ENCODE data around the gene COL23A1. TPM values are rescaled to one million over a fixed set of nuclear protein-coding genes. Genes with fewer than 3 reads are reported as not detected.

Gene COL23A1
- polyA plus RNA-seq, 3 donors, result 0.11 to 0.21 TPM; not detected in 1

DNA sequence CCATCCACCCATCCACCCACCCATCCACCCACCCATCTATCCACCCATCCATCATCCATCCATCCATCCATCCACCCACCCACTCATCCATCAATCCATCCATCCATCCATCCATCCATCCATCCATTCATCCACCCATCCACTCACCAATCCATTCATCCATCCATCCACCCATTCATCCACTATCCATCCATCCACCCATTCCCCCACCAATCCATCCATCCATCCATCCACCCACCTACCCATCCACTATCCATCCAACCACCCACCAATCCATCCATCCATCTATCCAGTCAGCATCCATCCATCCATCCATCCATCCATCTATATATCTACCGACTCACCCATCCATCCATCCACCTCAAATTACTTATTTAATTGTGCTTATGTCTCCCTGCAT, 320.7 kb downstream of the COL23A1 start:
- no peak overlapping the region for H3K4me3 ChIP-seq (replicated peaks in 1 of 3; ENCODE audit: low read depth in 2 of 3, low read length in 3 of 3)
- Mint-ChIP-seq H3K4me1 (no peaks in the 10 kb centered on the region), H3K27me3 (ENCODE audit: low read depth in 3 of 3) (peaks cover 0 to 3% (median 2%) of the 10 kb centered on the region in 3 donors), H3K4me3 (no peak overlapping the region), H3K9me3 (peaks cover 0 to 1% (median 0%) of the 10 kb centered on the region in 7 donors), H3K36me3 (no peaks in the 10 kb centered on the region), H3K27ac (no peak overlapping the region)
- H2AFZ ChIP-seq (ENCODE audit: insufficient read depth, low read depth, low read length, poor library complexity, severe bottlenecking), result no peak overlapping the region
- no peaks in the 10 kb centered on the region for H3K27me3 ChIP-seq (ENCODE audit: control insufficient read depth in 2 of 2, insufficient read depth in 2 of 2, low read length in 2 of 2)
- DNase-seq, result no peak
- TF ChIP-seq, protein P1, sequence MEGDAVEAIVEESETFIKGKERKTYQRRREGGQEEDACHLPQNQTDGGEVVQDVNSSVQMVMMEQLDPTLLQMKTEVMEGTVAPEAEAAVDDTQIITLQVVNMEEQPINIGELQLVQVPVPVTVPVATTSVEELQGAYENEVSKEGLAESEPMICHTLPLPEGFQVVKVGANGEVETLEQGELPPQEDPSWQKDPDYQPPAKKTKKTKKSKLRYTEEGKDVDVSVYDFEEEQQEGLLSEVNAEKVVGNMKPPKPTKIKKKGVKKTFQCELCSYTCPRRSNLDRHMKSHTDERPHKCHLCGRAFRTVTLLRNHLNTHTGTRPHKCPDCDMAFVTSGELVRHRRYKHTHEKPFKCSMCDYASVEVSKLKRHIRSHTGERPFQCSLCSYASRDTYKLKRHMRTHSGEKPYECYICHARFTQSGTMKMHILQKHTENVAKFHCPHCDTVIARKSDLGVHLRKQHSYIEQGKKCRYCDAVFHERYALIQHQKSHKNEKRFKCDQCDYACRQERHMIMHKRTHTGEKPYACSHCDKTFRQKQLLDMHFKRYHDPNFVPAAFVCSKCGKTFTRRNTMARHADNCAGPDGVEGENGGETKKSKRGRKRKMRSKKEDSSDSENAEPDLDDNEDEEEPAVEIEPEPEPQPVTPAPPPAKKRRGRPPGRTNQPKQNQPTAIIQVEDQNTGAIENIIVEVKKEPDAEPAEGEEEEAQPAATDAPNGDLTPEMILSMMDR (IDR thresholded peaks at IDR 0.05), result no peak
- no peak overlapping the region for H3K9ac ChIP-seq (ENCODE audit: insufficient read depth, low read length, poor library complexity, severe bottlenecking)
- intact Hi-C loops (cut with micrococcal nuclease), result no loop called here
- H3K4me2 ChIP-seq (replicated peaks; ENCODE audit: extremely low read depth, low read length, poor library complexity, severe bottlenecking), result no peak overlapping the region
- no peak overlapping the region for H3K27ac ChIP-seq (ENCODE audit: low read depth in 1 of 2, low read length in 2 of 2)
- H3K4me1 ChIP-seq (ENCODE audit: control insufficient read depth in 1 of 2, insufficient read depth in 2 of 2, low read length in 2 of 2), result no peaks in the 10 kb centered on the region
- no peaks in the 10 kb centered on the region for H3K36me3 ChIP-seq (replicated peaks in 1 of 2; ENCODE audit: control insufficient read depth in 1 of 2, insufficient read depth in 2 of 2, low read length in 2 of 2)
- H4K20me1 ChIP-seq (ENCODE audit: insufficient read depth, low read length), result no peaks in the 10 kb centered on the region
- 100% methylated on average over 1 of the region's 1 CpG for WGBS (ENCODE audit: insufficient coverage)
- H3K9me3 ChIP-seq (replicated peaks in 1 of 2; ENCODE audit: control insufficient read depth in 1 of 2, insufficient read depth in 1 of 2, low read length in 2 of 2), result no peaks in the 10 kb centered on the region
- H3K79me2 ChIP-seq (ENCODE audit: insufficient read depth, low read length), result no peaks in the 10 kb centered on the region

- Mint-ChIP-seq H3K4me1 (no peaks in the 10 kb centered on the region), H3K9me3 (peaks cover 0 to 3% (median 0%) of the 10 kb centered on the region in 7 donors), H3K27ac (no peak overlapping the region), H3K36me3 (no peaks in the 10 kb centered on the region), H3K27me3 (ENCODE audit: low read depth in 3 of 3) (peaks cover 0 to 3% (median 0%) of the 10 kb centered on the region in 3 donors), H3K4me3 (no peak overlapping the region)
- TF ChIP-seq, protein P1 (IDR thresholded peaks at IDR 0.05), result no peak
- no peak overlapping the region for H3K4me2 ChIP-seq (replicated peaks; ENCODE audit: extremely low read depth, low read length, poor library complexity, severe bottlenecking)
- DNase-seq, result no peak
- H3K27me3 ChIP-seq (ENCODE audit: control insufficient read depth in 2 of 2, insufficient read depth in 2 of 2, low read length in 2 of 2), result no peaks in the 10 kb centered on the region
- H3K4me1 ChIP-seq (ENCODE audit: control insufficient read depth in 1 of 2, insufficient read depth in 2 of 2, low read length in 2 of 2), result no peaks in the 10 kb centered on the region
- no peak overlapping the region for H2AFZ ChIP-seq (ENCODE audit: insufficient read depth, low read depth, low read length, poor library complexity, severe bottlenecking)
- H3K9me3 ChIP-seq (replicated peaks in 1 of 2; ENCODE audit: control insufficient read depth in 1 of 2, insufficient read depth in 1 of 2, low read length in 2 of 2), result no peaks in the 10 kb centered on the region
- intact Hi-C loops (cut with micrococcal nuclease), result no loop called here
- 92% methylated on average over 10 of the region's 10 CpGs for WGBS (ENCODE audit: insufficient coverage)
- H3K27ac ChIP-seq (ENCODE audit: low read depth in 1 of 2, low read length in 2 of 2), result no peak overlapping the region
- no peaks in the 10 kb centered on the region for H4K20me1 ChIP-seq (ENCODE audit: insufficient read depth, low read length)
- H3K79me2 ChIP-seq (ENCODE audit: insufficient read depth, low read length), result no peaks in the 10 kb centered on the region
- H3K36me3 ChIP-seq (replicated peaks in 1 of 2; ENCODE audit: control insufficient read depth in 1 of 2, insufficient read depth in 2 of 2, low read length in 2 of 2), result no peaks in the 10 kb centered on the region
- H3K9ac ChIP-seq (ENCODE audit: insufficient read depth, low read length, poor library complexity, severe bottlenecking), result no peak overlapping the region
- H3K4me3 ChIP-seq (replicated peaks in 1 of 3; ENCODE audit: low read depth in 2 of 3, low read length in 3 of 3), result no peak overlapping the region
Observed at GRCh38 chr5:178267876-178268275, 322.3 kb downstream of the COL23A1 start.
